IMR-90 (cell line): ENCODE results near the gene RRN3. TPM values are rescaled to one million over a fixed set of nuclear protein-coding genes. Genes with fewer than 3 reads are reported as not detected.
"Not testable (repeated sequence)": the region's sequence is repeated elsewhere in the genome, so short reads cannot be mapped to it uniquely, and the experiment has no call there.

Experiments used
- ATAC-seq: fragments of 200-7000 bp; cut with Tn5 transposase; 2 replicates; pipeline ENCODE4 v1.9.1; 2020; ENCODE audit warnings: low read depth, mild to moderate bottlenecking, moderate library complexity
- BruUV-seq: library from RNA; stranded (reverse); fragments of 400-500 nt; replicated peaks from 2 replicates; lab custom pipeline; 2021; lab: Mats Ljungman, UMichigan
- CTCF ChIA-PET: fragments of 300-600 bp; formaldehyde crosslinking; extraction: SDS; loops from one replicate; lab custom pipeline; 2021; ENCODE audit warnings: antibody characterized with exemption; lab: Yijun Ruan, JAX
- POLR2A ChIA-PET: fragments of 300-600 bp; sonication (Branson Sonifier 250); formaldehyde crosslinking; loops from one replicate; lab custom pipeline; 2022; ENCODE audit warnings: antibody characterized with exemption; ENCODE audit not compliant: unreplicated experiment; lab: Charles Lee
- DNase-seq: peaks from one replicate; pipeline ENCODE4 v3.0.0; 2013
- H2AFZ ChIP-seq: replicated peaks from 2 replicates; pipeline ENCODE3; 2013; ENCODE audit warnings: low read length, mild to moderate bottlenecking; ENCODE audit not compliant: poor library complexity
- H2AK5ac ChIP-seq: 2 replicates; pipeline ENCODE4 v1.6.1; 2013; ENCODE audit warnings: low read depth, low read length, inconsistent platforms
- H2AK9ac ChIP-seq: replicated peaks from 2 replicates; pipeline ENCODE3; 2013; ENCODE audit warnings: mild to moderate bottlenecking, low read depth, low read length, moderate library complexity; ENCODE audit not compliant: poor library complexity
- H2BK120ac ChIP-seq: 2 replicates; pipeline ENCODE4 v1.6.1; 2013; ENCODE audit warnings: low read depth, low read length, inconsistent platforms
- H2BK15ac ChIP-seq: 3 replicates; pipeline ENCODE4 v1.6.1; 2013; ENCODE audit warnings: low read depth, low read length, inconsistent platforms
- H2BK20ac ChIP-seq: 2 replicates; pipeline ENCODE4 v1.6.1; 2013; ENCODE audit warnings: low read depth, mild to moderate bottlenecking, inconsistent platforms, low read length, moderate library complexity
- H2BK5ac ChIP-seq: 2 replicates; pipeline ENCODE4 v1.6.1; 2013; ENCODE audit warnings: mild to moderate bottlenecking, low read depth, low read length, inconsistent platforms; ENCODE audit not compliant: poor library complexity, severe bottlenecking
- H3K14ac ChIP-seq: replicated peaks from 2 replicates; pipeline ENCODE4 v1.6.1; 2013; ENCODE audit warnings: low read depth, low read length, inconsistent platforms
- H3K18ac ChIP-seq: 2 replicates; pipeline ENCODE4 v1.6.1; 2013; ENCODE audit warnings: low read depth, low read length, control low read depth
- H3K23ac ChIP-seq: 2 replicates; pipeline ENCODE4 v1.6.1; 2013; ENCODE audit warnings: low read depth, low read length, inconsistent platforms
- H3K27ac ChIP-seq: 2 replicates; pipeline ENCODE4 v1.5.1; 2013; ENCODE audit warnings: mild to moderate bottlenecking, control low read depth, low read length; ENCODE audit not compliant: insufficient read depth
- H3K27me3 ChIP-seq: 2 replicates; pipeline ENCODE4 v1.6.1; 2013; ENCODE audit warnings: low read length; ENCODE audit not compliant: control insufficient read depth, insufficient read depth
- H3K36me3 ChIP-seq: 2 replicates; pipeline ENCODE4 v1.6.1; 2013; ENCODE audit warnings: low read length, mixed read lengths; ENCODE audit not compliant: control insufficient read depth, insufficient read depth
- H3K4ac ChIP-seq: 2 replicates; pipeline ENCODE4 v1.6.1; 2013; ENCODE audit warnings: low read depth, low read length, inconsistent platforms
- H3K4me1 ChIP-seq: 2 replicates; pipeline ENCODE4 v1.6.1; 2013; ENCODE audit warnings: low read length, mixed read lengths; ENCODE audit not compliant: control insufficient read depth, insufficient read depth
- H3K4me2 ChIP-seq: 2 replicates; pipeline ENCODE4 v1.6.1; 2013; ENCODE audit warnings: low read depth, mild to moderate bottlenecking, control low read depth, low read length, moderate library complexity
- H3K4me3 ChIP-seq: 2 replicates; pipeline ENCODE4 v1.5.1; 2013; ENCODE audit warnings: low read depth, mild to moderate bottlenecking, control low read depth, low read length, moderate library complexity; ENCODE audit not compliant: insufficient read depth
- H3K56ac ChIP-seq: 2 replicates; pipeline ENCODE4 v1.6.1; 2013; ENCODE audit warnings: low read length, inconsistent platforms; ENCODE audit not compliant: insufficient read depth; ENCODE audit errors: extremely low read depth
- H3K79me1 ChIP-seq, 2 experiments: 2 replicates each; pipeline ENCODE4 v1.6.1; 2013; ENCODE audit warnings: low read length in 2 of 2, inconsistent platforms in 1 of 2, low read depth in 1 of 2
- H3K9ac ChIP-seq: 2 replicates; pipeline ENCODE4 v1.6.1; 2013; ENCODE audit warnings: low read depth, low read length, control low read depth
- H3K9me1 ChIP-seq: 2 replicates; pipeline ENCODE4 v1.6.1; 2013; ENCODE audit warnings: low read length, inconsistent platforms; ENCODE audit not compliant: insufficient read depth
- H3K9me3 ChIP-seq: 2 replicates; pipeline ENCODE4 v1.6.1; 2013; ENCODE audit warnings: low read length; ENCODE audit not compliant: control insufficient read depth, insufficient read depth
- H4K20me1 ChIP-seq: 2 replicates; pipeline ENCODE4 v1.6.1; 2013; ENCODE audit warnings: low read length, inconsistent platforms; ENCODE audit not compliant: insufficient read depth
- H4K5ac ChIP-seq: 2 replicates; pipeline ENCODE4 v1.6.1; 2013; ENCODE audit warnings: mild to moderate bottlenecking, low read depth, low read length, control low read depth
- H4K8ac ChIP-seq, 2 experiments: 2 replicates each; pipeline ENCODE4 v1.6.1; 2013; ENCODE audit warnings: low read depth in 2 of 2, low read length in 2 of 2, control low read depth in 1 of 2, inconsistent platforms in 1 of 2
- H4K91ac ChIP-seq: 2 replicates; pipeline ENCODE4 v1.6.1; 2013; ENCODE audit warnings: low read depth, low read length, inconsistent platforms; ENCODE audit not compliant: insufficient read depth
- whole genome bisulfite sequencing, 2 experiments: methylation state at CpG; one replicate each; pipeline versions ENCODE4 v1.1.5 to v1.1.7; 2013; ENCODE audit warnings: missing lambda C conversion rate in 2 of 2; ENCODE audit not compliant: insufficient read length in 1 of 2; ENCODE audit errors: extremely low coverage in 2 of 2; 5-methylcytosine and 5-hydroxymethylcytosine counted together
- dilution Hi-C: fragments of 300-500 bp; cut with HindIII; formaldehyde crosslinking; loops from one replicate; pipeline ENCODE4 v1.14.3; 2018; ENCODE audit warnings: low sequenced_read_pairs; ENCODE audit not compliant: unreplicated experiment
- in situ Hi-C: fragments of 300-500 bp; cut with MboI; formaldehyde crosslinking; loops from 3 replicates; pipeline ENCODE4 v1.14.3; 2019; ENCODE audit warnings: low sequenced_read_pairs, inconsistent platforms, mixed read lengths
- intact Hi-C: fragments of 100-400 bp; cut with micrococcal nuclease; formaldehyde crosslinking; loops from 2 replicates; pipeline ENCODE4 v1.10.0; 2022
- polyA plus RNA-seq, 3 experiments: library from polyadenylated mRNA; depleted of rRNA; stranded (reverse); fragments of >200 nt; gene quantifications; 2 replicates each; pipeline ENCODE4 v1.2.3, GENCODE V29; 2012; ENCODE audit warnings: low replicate concordance in 1 of 3
- total RNA-seq: library from RNA; depleted of rRNA; stranded (reverse); fragments of >200 nt; gene quantifications from 2 replicates; pipeline ENCODE4 v1.2.3, GENCODE V29; 2012

RRN3 gene
- total and polyA plus RNA-seq, 2 of the 4 experiments (the other 2 are of a cell fraction) = 22.1 to 47.7 TPM

DNA sequence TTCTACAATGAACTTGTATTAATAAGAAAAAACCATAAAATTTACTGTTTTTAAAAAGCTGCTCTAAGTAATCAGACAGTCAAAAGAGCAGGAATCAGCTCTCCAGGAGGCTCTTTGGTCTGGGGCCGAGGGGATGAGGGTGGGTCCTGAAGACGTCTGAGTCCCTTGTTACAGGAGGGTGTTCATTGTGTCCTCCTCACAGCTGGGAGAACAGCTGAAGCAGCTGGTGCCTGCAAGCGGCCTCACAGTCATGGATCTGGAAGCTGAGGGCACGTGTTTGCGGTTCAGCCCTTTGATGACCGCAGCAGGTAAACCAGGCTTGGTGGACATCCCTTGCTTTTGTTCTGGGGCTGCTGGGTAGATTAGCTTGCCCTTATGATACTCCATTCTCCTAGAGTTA is 64.3 kb downstream of the RRN3 start:
- H3K4ac ChIP-seq, H3K23ac ChIP-seq, H3K56ac ChIP-seq, H4K5ac ChIP-seq, H3K4me3 ChIP-seq, CTCF ChIA-PET, H2BK20ac ChIP-seq, H3K18ac ChIP-seq, POLR2A ChIA-PET, H2AFZ ChIP-seq, DNase-seq, H4K8ac ChIP-seq, intact Hi-C loops, in situ Hi-C loops, H3K9ac ChIP-seq, H3K4me1 ChIP-seq, dilution Hi-C loops, H4K91ac ChIP-seq, BruUV-seq, H3K27me3 ChIP-seq, H2AK5ac ChIP-seq, H3K9me3 ChIP-seq, H2AK9ac ChIP-seq, H2BK15ac ChIP-seq, H3K27ac ChIP-seq, H2BK5ac ChIP-seq, H2BK120ac ChIP-seq, H3K9me1 ChIP-seq, H3K4me2 ChIP-seq, H3K14ac ChIP-seq, ATAC-seq: not testable (repeated sequence)
- Histone ChIP-seq H3K79me1 (peaks cover 7 to 35% of the 10 kb centered on the region in 2 experiments; a peak in 3 of 4 replicates), H4K20me1 (peaks cover 35% of the 10 kb centered on the region), H3K36me3 (peaks cover 56% of the 10 kb centered on the region)
- WGBS, 2 experiments = 55% methylated on average over 3 of the region's 6 CpGs; no CpG with 5 or more reads in 1 of the 2 experiments

DNA sequence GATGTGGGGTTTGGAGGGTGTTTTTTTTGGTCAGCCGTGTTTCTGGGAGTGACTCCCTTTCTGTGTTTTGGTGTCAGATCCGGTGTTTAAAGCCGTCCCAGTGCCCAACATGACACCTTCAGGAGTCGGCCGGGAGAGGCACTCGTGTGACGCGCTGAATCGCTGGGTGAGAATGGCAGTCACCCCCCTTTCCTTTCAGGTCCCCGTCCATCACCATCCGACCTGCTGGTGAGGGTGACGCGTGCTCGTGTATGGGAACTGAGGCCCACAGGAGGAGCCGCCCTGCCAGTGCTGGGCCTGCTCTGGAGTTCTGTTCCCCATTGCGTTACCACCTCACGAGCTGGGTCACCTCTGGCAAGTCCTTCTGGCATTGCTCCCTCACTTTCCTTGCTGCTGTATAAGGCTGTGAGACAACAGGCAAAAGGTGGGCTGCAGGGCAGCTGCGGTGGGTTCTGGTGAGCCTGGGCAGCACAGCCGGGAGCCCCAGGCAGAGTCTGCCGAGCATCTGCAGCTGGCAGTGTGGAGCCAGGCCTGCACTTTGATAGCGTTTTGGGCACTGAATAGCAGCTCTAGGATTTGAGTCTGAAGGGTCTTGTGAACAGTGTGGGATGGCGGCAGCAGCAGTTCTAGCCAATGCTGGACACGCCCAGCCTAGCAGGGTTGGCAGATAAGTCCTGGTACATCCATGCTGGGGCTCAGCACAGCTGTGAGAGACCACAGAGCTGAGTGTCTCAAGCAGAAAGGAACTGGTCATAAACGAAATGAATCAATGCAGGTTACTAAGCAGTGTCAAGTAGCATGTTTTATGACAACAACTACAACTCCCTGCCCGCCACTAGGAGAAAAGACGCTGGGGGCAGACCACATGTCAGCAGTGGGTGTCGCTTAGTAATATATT is 65.0 kb downstream of the RRN3 start:
- H3K9me3 ChIP-seq, H2BK20ac ChIP-seq, H3K56ac ChIP-seq, H3K9ac ChIP-seq, H3K4me1 ChIP-seq, H3K27me3 ChIP-seq, H2BK5ac ChIP-seq, intact Hi-C loops, H3K14ac ChIP-seq, H2AK5ac ChIP-seq, H3K4me2 ChIP-seq, H4K5ac ChIP-seq, CTCF ChIA-PET, H2AK9ac ChIP-seq, H4K91ac ChIP-seq, H3K4me3 ChIP-seq, POLR2A ChIA-PET, H3K4ac ChIP-seq, H3K27ac ChIP-seq, ATAC-seq, in situ Hi-C loops, H3K9me1 ChIP-seq, H2BK15ac ChIP-seq, dilution Hi-C loops, H4K8ac ChIP-seq, H2BK120ac ChIP-seq, BruUV-seq, H3K23ac ChIP-seq, H2AFZ ChIP-seq, H3K18ac ChIP-seq: not testable (repeated sequence)
- H3K36me3 ChIP-seq = peaks cover 51% of the 10 kb centered on the region
- H3K79me1 ChIP-seq = peaks cover 9 to 42% of the 10 kb centered on the region in 2 experiments; a peak in 3 of 4 replicates
- WGBS, 2 experiments = 92% methylated on average over 16 of the region's 27 CpGs; no CpG with 5 or more reads in 1 of the 2 experiments
- peaks cover 40% of the 10 kb centered on the region for H4K20me1 ChIP-seq
- peak; percentile 48 for DNase-seq
